ENCODE measurements around the gene KRTAP4-8.

KRTAP4-8 gene

DNA sequence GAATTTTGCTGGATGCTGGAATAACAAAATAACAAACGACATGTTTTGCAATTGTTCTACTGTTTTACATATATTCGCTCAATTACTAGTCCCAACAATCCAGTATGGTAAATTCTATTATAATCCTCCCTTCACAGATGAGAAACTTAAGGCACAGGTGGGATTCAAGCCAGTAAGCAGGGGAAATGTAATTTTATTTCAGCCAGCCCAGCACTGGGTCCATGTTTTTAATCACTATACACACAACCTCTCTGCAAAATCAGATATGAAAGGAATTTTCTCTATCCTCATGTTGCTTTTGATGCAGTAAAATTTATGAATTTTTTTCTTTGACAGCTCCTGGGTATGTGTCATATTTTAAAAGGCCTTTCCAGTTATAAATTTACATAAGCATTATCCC is 47.3 kb upstream of the KRTAP4-8 start (continued):
- TF ChIP-seq, protein P1, sequence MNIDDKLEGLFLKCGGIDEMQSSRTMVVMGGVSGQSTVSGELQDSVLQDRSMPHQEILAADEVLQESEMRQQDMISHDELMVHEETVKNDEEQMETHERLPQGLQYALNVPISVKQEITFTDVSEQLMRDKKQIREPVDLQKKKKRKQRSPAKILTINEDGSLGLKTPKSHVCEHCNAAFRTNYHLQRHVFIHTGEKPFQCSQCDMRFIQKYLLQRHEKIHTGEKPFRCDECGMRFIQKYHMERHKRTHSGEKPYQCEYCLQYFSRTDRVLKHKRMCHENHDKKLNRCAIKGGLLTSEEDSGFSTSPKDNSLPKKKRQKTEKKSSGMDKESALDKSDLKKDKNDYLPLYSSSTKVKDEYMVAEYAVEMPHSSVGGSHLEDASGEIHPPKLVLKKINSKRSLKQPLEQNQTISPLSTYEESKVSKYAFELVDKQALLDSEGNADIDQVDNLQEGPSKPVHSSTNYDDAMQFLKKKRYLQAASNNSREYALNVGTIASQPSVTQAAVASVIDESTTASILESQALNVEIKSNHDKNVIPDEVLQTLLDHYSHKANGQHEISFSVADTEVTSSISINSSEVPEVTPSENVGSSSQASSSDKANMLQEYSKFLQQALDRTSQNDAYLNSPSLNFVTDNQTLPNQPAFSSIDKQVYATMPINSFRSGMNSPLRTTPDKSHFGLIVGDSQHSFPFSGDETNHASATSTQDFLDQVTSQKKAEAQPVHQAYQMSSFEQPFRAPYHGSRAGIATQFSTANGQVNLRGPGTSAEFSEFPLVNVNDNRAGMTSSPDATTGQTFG (tag by site-specific recombination; IDR thresholded peaks at IDR 0.05; ENCODE audit: borderline replicate concordance): no peak
- TF ChIP-seq ZNF274 (IDR thresholded peaks at IDR 0.05; ENCODE audit: low read length): no peak
- TF ChIP-seq ZNF274 (tag by site-specific recombination; IDR thresholded peaks at IDR 0.05; ENCODE audit: borderline replicate concordance): no peak
- TF ChIP-seq ZNF211 (tag by site-specific recombination; IDR thresholded peaks at IDR 0.05; ENCODE audit: low read depth): no peak
- TF ChIP-seq, protein P2, sequence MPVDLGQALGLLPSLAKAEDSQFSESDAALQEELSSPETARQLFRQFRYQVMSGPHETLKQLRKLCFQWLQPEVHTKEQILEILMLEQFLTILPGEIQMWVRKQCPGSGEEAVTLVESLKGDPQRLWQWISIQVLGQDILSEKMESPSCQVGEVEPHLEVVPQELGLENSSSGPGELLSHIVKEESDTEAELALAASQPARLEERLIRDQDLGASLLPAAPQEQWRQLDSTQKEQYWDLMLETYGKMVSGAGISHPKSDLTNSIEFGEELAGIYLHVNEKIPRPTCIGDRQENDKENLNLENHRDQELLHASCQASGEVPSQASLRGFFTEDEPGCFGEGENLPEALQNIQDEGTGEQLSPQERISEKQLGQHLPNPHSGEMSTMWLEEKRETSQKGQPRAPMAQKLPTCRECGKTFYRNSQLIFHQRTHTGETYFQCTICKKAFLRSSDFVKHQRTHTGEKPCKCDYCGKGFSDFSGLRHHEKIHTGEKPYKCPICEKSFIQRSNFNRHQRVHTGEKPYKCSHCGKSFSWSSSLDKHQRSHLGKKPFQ (tag by site-specific recombination; IDR thresholded peaks at IDR 0.05): no peak
- no peak for TF ChIP-seq MZF1 (tag by site-specific recombination; IDR thresholded peaks at IDR 0.05; ENCODE audit: borderline replicate concordance)
- TF ChIP-seq, protein P3, sequence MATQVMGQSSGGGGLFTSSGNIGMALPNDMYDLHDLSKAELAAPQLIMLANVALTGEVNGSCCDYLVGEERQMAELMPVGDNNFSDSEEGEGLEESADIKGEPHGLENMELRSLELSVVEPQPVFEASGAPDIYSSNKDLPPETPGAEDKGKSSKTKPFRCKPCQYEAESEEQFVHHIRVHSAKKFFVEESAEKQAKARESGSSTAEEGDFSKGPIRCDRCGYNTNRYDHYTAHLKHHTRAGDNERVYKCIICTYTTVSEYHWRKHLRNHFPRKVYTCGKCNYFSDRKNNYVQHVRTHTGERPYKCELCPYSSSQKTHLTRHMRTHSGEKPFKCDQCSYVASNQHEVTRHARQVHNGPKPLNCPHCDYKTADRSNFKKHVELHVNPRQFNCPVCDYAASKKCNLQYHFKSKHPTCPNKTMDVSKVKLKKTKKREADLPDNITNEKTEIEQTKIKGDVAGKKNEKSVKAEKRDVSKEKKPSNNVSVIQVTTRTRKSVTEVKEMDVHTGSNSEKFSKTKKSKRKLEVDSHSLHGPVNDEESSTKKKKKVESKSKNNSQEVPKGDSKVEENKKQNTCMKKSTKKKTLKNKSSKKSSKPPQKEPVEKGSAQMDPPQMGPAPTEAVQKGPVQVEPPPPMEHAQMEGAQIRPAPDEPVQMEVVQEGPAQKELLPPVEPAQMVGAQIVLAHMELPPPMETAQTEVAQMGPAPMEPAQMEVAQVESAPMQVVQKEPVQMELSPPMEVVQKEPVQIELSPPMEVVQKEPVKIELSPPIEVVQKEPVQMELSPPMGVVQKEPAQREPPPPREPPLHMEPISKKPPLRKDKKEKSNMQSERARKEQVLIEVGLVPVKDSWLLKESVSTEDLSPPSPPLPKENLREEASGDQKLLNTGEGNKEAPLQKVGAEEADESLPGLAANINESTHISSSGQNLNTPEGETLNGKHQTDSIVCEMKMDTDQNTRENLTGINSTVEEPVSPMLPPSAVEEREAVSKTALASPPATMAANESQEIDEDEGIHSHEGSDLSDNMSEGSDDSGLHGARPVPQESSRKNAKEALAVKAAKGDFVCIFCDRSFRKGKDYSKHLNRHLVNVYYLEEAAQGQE (tag by site-specific recombination; IDR thresholded peaks at IDR 0.05): no peak
- TF ChIP-seq BCL11B (tag by site-specific recombination; IDR thresholded peaks at IDR 0.05; ENCODE audit: low read depth): no peak
- TF ChIP-seq ZNF24 (tag by site-specific recombination; IDR thresholded peaks at IDR 0.05): no peak

DNA sequence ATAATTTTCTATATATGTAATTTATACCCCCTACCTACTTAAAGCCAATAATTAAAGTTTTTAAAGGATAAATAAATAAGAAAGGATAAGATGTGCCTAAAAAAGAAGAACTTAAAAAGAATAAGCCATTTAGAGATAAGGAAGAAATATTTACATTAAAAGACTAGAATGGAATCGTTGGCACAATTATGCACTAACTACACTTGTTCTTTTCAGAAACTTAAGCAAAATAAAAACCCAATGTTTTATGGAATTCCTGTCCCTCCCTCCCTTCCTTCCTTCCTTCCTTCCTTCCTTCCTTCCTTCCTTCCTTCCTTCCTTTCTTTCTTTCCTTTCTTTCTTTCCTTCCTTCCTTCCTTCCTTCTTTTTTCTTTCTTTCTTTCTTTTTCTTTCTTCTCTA is 46.9 kb upstream of the KRTAP4-8 start:
- POLR2A ChIA-PET: no interaction called here
- no peaks in the 10 kb centered on the region for H3K9me3 ChIP-seq (ENCODE audit: control insufficient read depth, insufficient read depth, low read depth, low read length)
- no peak overlapping the region for H3K4me3 ChIP-seq (ENCODE audit: low read depth, low read length)
- TF ChIP-seq ZNF37A (tag by site-specific recombination; IDR thresholded peaks at IDR 0.05) (no peak), ZNF2 (tag by site-specific recombination; IDR thresholded peaks at IDR 0.05) (no peak), TCF7L2 (IDR thresholded peaks at IDR 0.05; ENCODE audit: borderline replicate concordance, low read depth, low read length) (no peak), ZNF366 (tag by site-specific recombination; conservative IDR thresholded peaks at IDR 0.05) (0 out of 2 replicates have a peak, but pooled peaks have one; percentile 28)
- TF ChIP-seq, protein P4, sequence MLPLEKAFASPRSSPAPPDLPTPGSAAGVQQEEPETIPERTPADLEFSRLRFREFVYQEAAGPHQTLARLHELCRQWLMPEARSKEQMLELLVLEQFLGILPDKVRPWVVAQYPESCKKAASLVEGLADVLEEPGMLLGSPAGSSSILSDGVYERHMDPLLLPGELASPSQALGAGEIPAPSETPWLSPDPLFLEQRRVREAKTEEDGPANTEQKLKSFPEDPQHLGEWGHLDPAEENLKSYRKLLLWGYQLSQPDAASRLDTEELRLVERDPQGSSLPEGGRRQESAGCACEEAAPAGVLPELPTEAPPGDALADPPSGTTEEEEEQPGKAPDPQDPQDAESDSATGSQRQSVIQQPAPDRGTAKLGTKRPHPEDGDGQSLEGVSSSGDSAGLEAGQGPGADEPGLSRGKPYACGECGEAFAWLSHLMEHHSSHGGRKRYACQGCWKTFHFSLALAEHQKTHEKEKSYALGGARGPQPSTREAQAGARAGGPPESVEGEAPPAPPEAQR (tag by site-specific recombination; IDR thresholded peaks at IDR 0.05): no peak
- CTCF ChIA-PET: no interaction called here
- H3K4me1 ChIP-seq (ENCODE audit: control insufficient read depth, insufficient read depth, low read length): no peaks in the 10 kb centered on the region
- H3K27ac ChIP-seq (ENCODE audit: extremely low read depth, low read depth, low read length): no peak overlapping the region
- H3K36me3 ChIP-seq (ENCODE audit: control insufficient read depth in 2 of 2, insufficient read depth in 1 of 2, low read length in 2 of 2): no peaks in the 10 kb centered on the region

DNA sequence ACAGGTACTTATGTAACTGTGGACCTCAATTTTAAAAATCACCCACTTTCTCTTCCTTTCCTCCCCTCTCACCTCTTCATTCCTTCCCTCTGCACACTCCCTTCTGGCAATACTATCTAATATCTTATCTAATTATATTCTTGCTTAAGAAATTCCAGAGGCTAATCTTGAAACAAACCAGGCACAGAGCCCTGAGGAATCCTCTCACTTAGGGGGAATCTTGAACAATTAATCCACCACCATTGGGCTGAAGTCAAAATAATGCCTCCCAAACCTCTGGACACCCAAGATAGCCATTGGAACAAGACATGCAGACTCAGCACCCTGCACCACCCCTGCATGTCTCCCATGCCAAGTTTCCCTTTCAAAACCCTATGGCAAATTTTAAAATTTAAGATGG is 43.4 kb upstream of the KRTAP4-8 start:
- no peaks in the 10 kb centered on the region for H3K36me3 ChIP-seq (ENCODE audit: control insufficient read depth in 2 of 2, insufficient read depth in 1 of 2, low read length in 2 of 2)
- H3K4me1 ChIP-seq (ENCODE audit: control insufficient read depth, insufficient read depth, low read length): no peaks in the 10 kb centered on the region
- no peak overlapping the region for H3K27ac ChIP-seq (ENCODE audit: extremely low read depth, low read depth, low read length)
- ChIA-PET CTCF (interaction anchor here (1.0 kb wide), 1 partner anchor 181 kb away, joined by 4 read pairs; no protein-coding TSS in a partner anchor), POLR2A (no interaction called here)
- H3K4me3 ChIP-seq (ENCODE audit: low read depth, low read length): no peak overlapping the region
- no peaks in the 10 kb centered on the region for H3K9me3 ChIP-seq (ENCODE audit: control insufficient read depth, insufficient read depth, low read depth, low read length)
- no peak for TF ChIP-seq ZNF423 (tag by site-specific recombination; IDR thresholded peaks at IDR 0.05)
- TF ChIP-seq, protein P5, sequence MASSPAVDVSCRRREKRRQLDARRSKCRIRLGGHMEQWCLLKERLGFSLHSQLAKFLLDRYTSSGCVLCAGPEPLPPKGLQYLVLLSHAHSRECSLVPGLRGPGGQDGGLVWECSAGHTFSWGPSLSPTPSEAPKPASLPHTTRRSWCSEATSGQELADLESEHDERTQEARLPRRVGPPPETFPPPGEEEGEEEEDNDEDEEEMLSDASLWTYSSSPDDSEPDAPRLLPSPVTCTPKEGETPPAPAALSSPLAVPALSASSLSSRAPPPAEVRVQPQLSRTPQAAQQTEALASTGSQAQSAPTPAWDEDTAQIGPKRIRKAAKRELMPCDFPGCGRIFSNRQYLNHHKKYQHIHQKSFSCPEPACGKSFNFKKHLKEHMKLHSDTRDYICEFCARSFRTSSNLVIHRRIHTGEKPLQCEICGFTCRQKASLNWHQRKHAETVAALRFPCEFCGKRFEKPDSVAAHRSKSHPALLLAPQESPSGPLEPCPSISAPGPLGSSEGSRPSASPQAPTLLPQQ (tag by site-specific recombination; IDR thresholded peaks at IDR 0.05): no peak
- TF ChIP-seq, protein P6, sequence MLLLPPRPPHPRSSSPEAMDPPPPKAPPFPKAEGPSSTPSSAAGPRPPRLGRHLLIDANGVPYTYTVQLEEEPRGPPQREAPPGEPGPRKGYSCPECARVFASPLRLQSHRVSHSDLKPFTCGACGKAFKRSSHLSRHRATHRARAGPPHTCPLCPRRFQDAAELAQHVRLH (tag by site-specific recombination; IDR thresholded peaks at IDR 0.05): no peak
- no peak for TF ChIP-seq ZNF555 (tag by site-specific recombination; conservative IDR thresholded peaks at IDR 0.05)
- no peak for TF ChIP-seq ZNF155 (tag by site-specific recombination; IDR thresholded peaks at IDR 0.05)
- TF ChIP-seq MEIS1 (CRISPR knock-in tag; IDR thresholded peaks at IDR 0.05; ENCODE audit: borderline replicate concordance): no peak
- TF ChIP-seq ZSCAN16 (tag by site-specific recombination; IDR thresholded peaks at IDR 0.05): no peak
- no peak for TF ChIP-seq ZNF132 (tag by site-specific recombination; IDR thresholded peaks at IDR 0.05; ENCODE audit: borderline replicate concordance)
